Mesenchymal stem cell (in vitro differentiated cells and primary cell): ENCODE results near the gene DISC1.

Source experiments
- DNase-seq: peaks from one replicate; pipeline ENCODE4 v3.0.0-alpha.2; 2013
- H2AFZ ChIP-seq: one replicate; pipeline ENCODE4 v1.6.1; 2013; ENCODE audit warnings: low read depth, mild to moderate bottlenecking, control low read depth, inconsistent platforms, low read length, moderate library complexity
- H2AK5ac ChIP-seq: 2 replicates; pipeline ENCODE4 v1.6.1; 2013; ENCODE audit warnings: low read length, moderate library complexity, mild to moderate bottlenecking, inconsistent platforms; ENCODE audit not compliant: severe bottlenecking
- H2BK120ac ChIP-seq: one replicate; pipeline ENCODE4 v1.6.1; 2013; ENCODE audit warnings: low read depth, mild to moderate bottlenecking, inconsistent platforms, low read length, moderate library complexity
- H2BK12ac ChIP-seq, 2 experiments: one replicate each; pipeline ENCODE4 v1.6.1; 2013; ENCODE audit warnings: inconsistent platforms in 2 of 2, low read length in 2 of 2, mild to moderate bottlenecking in 2 of 2, moderate library complexity in 2 of 2, control low read depth in 1 of 2
- H2BK15ac ChIP-seq: one replicate; pipeline ENCODE4 v1.6.1; 2013; ENCODE audit warnings: mild to moderate bottlenecking, low read depth, inconsistent platforms; ENCODE audit not compliant: poor library complexity, severe bottlenecking
- H2BK5ac ChIP-seq: 2 replicates; pipeline ENCODE4 v1.6.1; 2013; ENCODE audit warnings: low read depth, mild to moderate bottlenecking, low read length, control low read depth, inconsistent platforms; ENCODE audit not compliant: poor library complexity, severe bottlenecking
- H3K14ac ChIP-seq, 2 experiments: one replicate each; pipeline ENCODE4 v1.6.1; 2013; ENCODE audit warnings: inconsistent platforms in 2 of 2, low read length in 2 of 2, control low read depth in 1 of 2, mild to moderate bottlenecking in 1 of 2, moderate library complexity in 1 of 2
- H3K18ac ChIP-seq, 2 experiments: one replicate each; pipeline ENCODE4 v1.6.1; 2013; ENCODE audit warnings: inconsistent platforms in 2 of 2, low read length in 2 of 2, control low read depth in 1 of 2, low read depth in 1 of 2, mild to moderate bottlenecking in 1 of 2
- H3K23ac ChIP-seq, 2 experiments: one replicate each; pipeline ENCODE4 v1.6.1; 2013; ENCODE audit warnings: inconsistent platforms in 2 of 2, low read length in 2 of 2, mild to moderate bottlenecking in 2 of 2, moderate library complexity in 2 of 2, control low read depth in 1 of 2
- H3K27ac ChIP-seq: 2 replicates; pipeline ENCODE4 v1.5.1; 2013; ENCODE audit warnings: mild to moderate bottlenecking, moderate library complexity, low read length, control low read depth, inconsistent platforms; ENCODE audit not compliant: poor library complexity, severe bottlenecking
- H3K27me3 ChIP-seq, 2 experiments: 2 replicates each; pipeline versions ENCODE4 v1.6.1 to v1.7.0; 2013; ENCODE audit warnings: low read length in 2 of 2, mild to moderate bottlenecking in 2 of 2, moderate library complexity in 2 of 2, control low read depth in 1 of 2, inconsistent platforms in 1 of 2; ENCODE audit not compliant: control insufficient read depth in 1 of 2, insufficient read depth in 1 of 2
- H3K36me3 ChIP-seq, 2 experiments: 2 replicates each; pipeline versions ENCODE4 v1.6.1 to v1.7.0; 2013; ENCODE audit warnings: low read length in 2 of 2, control low read depth in 1 of 2, inconsistent platforms in 1 of 2, low read depth in 1 of 2, mild to moderate bottlenecking in 1 of 2; ENCODE audit not compliant: insufficient read depth in 2 of 2, control insufficient read depth in 1 of 2
- H3K4ac ChIP-seq, 2 experiments: one replicate each; pipeline ENCODE4 v1.6.1; 2013; ENCODE audit warnings: inconsistent platforms in 2 of 2, low read length in 2 of 2, mild to moderate bottlenecking in 2 of 2, moderate library complexity in 2 of 2, control low read depth in 1 of 2, low read depth in 1 of 2
- H3K4me1 ChIP-seq: 2 replicates; pipeline ENCODE4 v1.6.1; 2013; ENCODE audit warnings: low read depth, low read length, control low read depth; ENCODE audit not compliant: control insufficient read depth, insufficient read depth
- H3K4me2 ChIP-seq: 2 replicates; pipeline ENCODE4 v1.6.1; 2013; ENCODE audit warnings: low read length, mild to moderate bottlenecking, inconsistent platforms; ENCODE audit not compliant: poor library complexity, severe bottlenecking
- H3K4me3 ChIP-seq, 2 experiments: 2 replicates each; pipeline versions ENCODE4 v1.5.1 to v1.7.0; 2013; ENCODE audit warnings: low read length in 2 of 2, mild to moderate bottlenecking in 2 of 2, control low read depth in 1 of 2, low read depth in 1 of 2; ENCODE audit not compliant: insufficient read depth in 1 of 2
- H3K79me1 ChIP-seq: replicated peaks from 2 replicates; pipeline ENCODE4 v1.6.1; 2013; ENCODE audit warnings: mild to moderate bottlenecking, control low read depth, low read length, inconsistent platforms; ENCODE audit not compliant: poor library complexity, severe bottlenecking
- H3K9ac ChIP-seq: 2 replicates; pipeline ENCODE4 v1.7.0; 2013; ENCODE audit warnings: mild to moderate bottlenecking, low read length, moderate library complexity
- H3K9me3 ChIP-seq: 2 replicates; pipeline ENCODE4 v1.7.0; 2013; ENCODE audit warnings: mild to moderate bottlenecking, low read length; ENCODE audit not compliant: control insufficient read depth
- H4K8ac ChIP-seq: one replicate; pipeline ENCODE4 v1.6.1; 2013; ENCODE audit warnings: inconsistent platforms, mild to moderate bottlenecking, low read length, moderate library complexity
- H4K91ac ChIP-seq: one replicate; pipeline ENCODE4 v1.6.1; 2013; ENCODE audit warnings: mild to moderate bottlenecking, low read length, inconsistent platforms
- whole genome bisulfite sequencing: methylation state at CpG from one replicate; pipeline ENCODE4 v1.1.7; 2013; ENCODE audit warnings: mixed read lengths; 5-methylcytosine and 5-hydroxymethylcytosine counted together

Gene DISC1

GRCh38 chr1:231853588-231854207 lies 227.1 kb downstream of the DISC1 start:
- Histone ChIP-seq H3K9me3 (no peaks in the 10 kb centered on the region), H3K23ac (no peak overlapping the region), H2BK120ac (no peak overlapping the region), H2BK5ac (no peak overlapping the region), H3K4me2 (no peak overlapping the region), H2BK12ac (peak overlapping the region in 1 of 2 experiments; percentile 43), H2AFZ (no peak overlapping the region), H3K27me3 (no peaks in the 10 kb centered on the region), H3K79me1 (peaks cover 32% of the 10 kb centered on the region), H3K9ac (no peak overlapping the region), H3K27ac (no peak overlapping the region), H4K8ac (no peak overlapping the region), H3K4me1 (no peaks in the 10 kb centered on the region), H2BK15ac (no peak overlapping the region), H3K4me3 (no peak overlapping the region), H3K18ac (no peak overlapping the region), H4K91ac (no peak overlapping the region), H3K14ac (no peak overlapping the region), H3K36me3 (peaks cover 0 to 5% of the 10 kb centered on the region in 2 experiments), H3K4ac (no peak overlapping the region), H2AK5ac (no peak overlapping the region)
- no peak for DNase-seq
- 95% methylated on average over 7 of the region's 7 CpGs for WGBS

DNA sequence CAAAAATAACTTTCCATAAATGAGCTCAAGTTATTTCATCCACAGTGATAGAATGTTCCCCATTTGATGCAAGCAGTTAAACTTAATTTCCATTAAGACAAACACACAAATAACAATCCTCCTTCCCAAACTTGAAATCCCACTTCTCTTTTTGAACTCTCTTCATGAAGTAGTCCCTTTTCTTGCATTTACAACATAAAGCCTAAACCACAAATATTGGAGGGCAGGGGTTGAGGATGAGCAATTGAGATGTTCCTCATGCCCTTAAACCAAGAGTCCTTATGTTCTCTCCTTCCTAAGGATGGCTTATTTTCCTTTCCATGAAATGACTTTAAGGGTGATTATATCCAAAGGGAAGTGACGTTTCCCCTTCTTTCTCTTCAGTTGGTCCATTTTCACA lies 228.8 kb downstream of the DISC1 start:
- H3K9me3 ChIP-seq = no peaks in the 10 kb centered on the region

DNA sequence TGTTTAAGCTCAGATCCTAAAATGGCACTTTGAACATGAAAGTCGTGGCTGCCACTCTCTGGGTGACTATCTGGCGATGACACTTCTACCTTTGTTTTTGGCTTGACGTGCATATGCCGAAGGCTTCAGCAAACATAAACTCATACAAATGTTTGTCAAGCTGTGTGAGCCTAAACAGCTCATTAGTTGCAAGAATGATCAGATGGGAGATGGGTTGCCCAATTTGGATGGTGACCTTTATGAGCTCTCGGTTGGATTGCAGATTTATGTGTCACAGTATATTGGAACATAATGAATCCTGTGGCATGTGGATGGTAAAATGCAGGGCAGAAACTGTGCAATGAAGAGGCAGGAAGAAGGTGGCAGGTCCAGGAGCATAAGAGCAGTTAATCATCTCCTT lies 229.3 kb downstream of the DISC1 start:
- Histone ChIP-seq H3K4me1 (no peaks in the 10 kb centered on the region), H3K27ac (no peak overlapping the region), H2BK120ac (no peak overlapping the region), H3K23ac (no peak overlapping the region), H2BK15ac (no peak overlapping the region), H2BK12ac (no peak overlapping the region), H3K9me3 (no peaks in the 10 kb centered on the region), H4K8ac (no peak overlapping the region), H2BK5ac (no peak overlapping the region), H3K9ac (no peak overlapping the region), H3K18ac (no peak overlapping the region), H4K91ac (no peak overlapping the region), H3K4me3 (no peak overlapping the region), H3K36me3 (peaks cover 0 to 5% of the 10 kb centered on the region in 2 experiments), H3K27me3 (no peaks in the 10 kb centered on the region), H3K4ac (no peak overlapping the region), H3K14ac (no peak overlapping the region), H3K79me1 (peaks cover 27% of the 10 kb centered on the region), H2AK5ac (no peak overlapping the region), H3K4me2 (no peak overlapping the region), H2AFZ (no peak overlapping the region)
- WGBS = 98% methylated on average over 5 of the region's 5 CpGs
- DNase-seq = no peak

More for the DNA sequence above, 228.8 kb downstream of the DISC1 start:
- peaks cover 30% of the 10 kb centered on the region for H3K79me1 ChIP-seq
- no peak for DNase-seq
- H3K4me3 ChIP-seq = no peak overlapping the region
- no peak overlapping the region for H3K9ac ChIP-seq
- H3K36me3 ChIP-seq = peaks cover 0 to 5% of the 10 kb centered on the region in 2 experiments
- no peak overlapping the region for H3K18ac ChIP-seq
- H2BK120ac ChIP-seq = no peak overlapping the region
- H3K14ac ChIP-seq = no peak overlapping the region
- no peak overlapping the region for H2BK5ac ChIP-seq
- 88% methylated on average over 1 of the region's 1 CpG for WGBS
- no peaks in the 10 kb centered on the region for H3K27me3 ChIP-seq
- no peak overlapping the region for H2BK12ac ChIP-seq
- H2AK5ac ChIP-seq = no peak overlapping the region
- no peak overlapping the region for H3K23ac ChIP-seq
- H3K4me1 ChIP-seq = no peaks in the 10 kb centered on the region
- H2BK15ac ChIP-seq = no peak overlapping the region
- no peak overlapping the region for H4K8ac ChIP-seq
- H4K91ac ChIP-seq = no peak overlapping the region
- no peak overlapping the region for H3K27ac ChIP-seq
- H2AFZ ChIP-seq = no peak overlapping the region
- H3K4ac ChIP-seq = no peak overlapping the region
- H3K4me2 ChIP-seq = no peak overlapping the region

DNA sequence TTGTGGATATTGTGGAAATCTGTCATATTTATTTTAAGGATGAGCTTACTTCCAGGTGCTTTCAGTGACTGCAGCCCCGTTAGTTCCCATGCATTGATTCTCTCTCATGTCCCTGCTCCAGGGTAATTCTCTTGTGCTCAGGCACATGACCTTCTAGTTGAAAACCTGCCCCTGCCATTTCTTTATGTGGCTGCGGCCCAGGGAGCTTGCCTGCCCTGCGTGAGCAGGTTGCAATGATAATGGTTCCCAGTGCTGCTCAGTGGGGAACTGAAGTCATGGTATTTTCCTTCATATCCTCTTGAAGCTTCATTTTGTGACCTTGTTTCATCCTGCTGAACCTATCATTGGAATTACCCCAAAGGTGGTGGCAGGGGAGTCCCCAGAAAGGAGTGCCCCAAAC lies 229.8 kb downstream of the DISC1 start:
- Histone ChIP-seq H3K27ac (no peak overlapping the region), H2BK5ac (no peak overlapping the region), H3K4me3 (no peak overlapping the region), H3K14ac (no peak overlapping the region), H2BK15ac (no peak overlapping the region), H2BK12ac (no peak overlapping the region), H3K4me2 (no peak overlapping the region), H4K8ac (no peak overlapping the region), H3K4me1 (no peaks in the 10 kb centered on the region), H3K27me3 (no peaks in the 10 kb centered on the region), H3K4ac (no peak overlapping the region), H3K9ac (no peak overlapping the region), H2BK120ac (no peak overlapping the region), H4K91ac (no peak overlapping the region), H2AK5ac (no peak overlapping the region), H3K9me3 (no peaks in the 10 kb centered on the region), H3K79me1 (peaks cover 27% of the 10 kb centered on the region), H2AFZ (no peak overlapping the region), H3K23ac (no peak overlapping the region), H3K18ac (no peak overlapping the region), H3K36me3 (peaks cover 0 to 5% of the 10 kb centered on the region in 2 experiments)
- DNase-seq = no peak
- WGBS = 97% methylated on average over 3 of the region's 3 CpGs
